GM19397 (cell line): ENCODE measurements around the gene KIF20A.
"Not testable (repeated sequence)": the region's sequence is repeated elsewhere in the genome, so short reads cannot be mapped to it uniquely, and the experiment has no call there.

Experiments used
- ATAC-seq: cut with Tn5 transposase; IDR thresholded peaks from one replicate; pipeline ENCODE4 v1.9.1; 2021; ENCODE audit warnings: mild to moderate bottlenecking, moderate library complexity; ENCODE audit not compliant: unreplicated experiment

KIF20A gene

DNA sequence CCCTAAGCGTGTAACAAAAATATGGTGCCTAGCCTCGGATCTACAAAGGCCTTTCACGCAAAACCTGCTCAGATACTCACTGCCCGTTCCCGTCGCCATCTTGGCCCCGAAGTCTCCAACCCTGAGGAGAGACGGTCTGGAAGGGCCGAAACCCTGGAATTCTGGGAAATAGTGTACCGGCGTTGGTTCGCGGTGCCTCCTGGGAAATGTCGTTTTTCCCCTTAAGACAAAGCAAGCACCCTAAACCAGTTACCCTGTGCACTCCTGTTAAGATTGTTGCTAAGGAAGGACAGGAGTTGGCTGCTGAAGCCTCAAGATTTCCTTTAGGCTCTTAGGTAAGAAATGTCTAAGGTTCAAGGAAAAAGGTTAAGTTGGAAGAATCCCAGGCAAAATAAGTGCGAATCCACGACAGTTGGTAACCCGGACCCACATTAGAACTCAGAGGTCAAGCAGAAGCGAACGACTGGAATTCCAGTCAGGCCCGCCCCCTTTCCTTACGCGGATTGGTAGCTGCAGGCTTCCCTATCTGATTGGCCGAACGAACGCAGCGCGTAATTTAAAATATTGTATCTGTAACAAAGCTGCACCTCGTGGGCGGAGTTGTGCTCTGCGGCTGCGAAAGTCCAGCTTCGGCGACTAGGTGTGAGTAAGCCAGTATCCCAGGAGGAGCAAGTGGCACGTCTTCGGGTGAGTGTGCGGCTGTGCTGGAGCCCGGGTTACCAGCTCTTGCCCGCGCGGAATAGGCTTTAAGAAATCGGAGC, at the start of gene KIF20A, which contains the start of gene BRD8:
Gene KIF20A (plus strand): TSS at position 597 of the 761 bp plus-strand sequence. CDS start 569 bp downstream, outside the sequence.
Gene BRD8 (minus strand): TSS at position 115 of the 761 bp plus-strand sequence. CDS start 16 bp downstream, at position 99.
- peak; percentile 77 for ATAC-seq

DNA sequence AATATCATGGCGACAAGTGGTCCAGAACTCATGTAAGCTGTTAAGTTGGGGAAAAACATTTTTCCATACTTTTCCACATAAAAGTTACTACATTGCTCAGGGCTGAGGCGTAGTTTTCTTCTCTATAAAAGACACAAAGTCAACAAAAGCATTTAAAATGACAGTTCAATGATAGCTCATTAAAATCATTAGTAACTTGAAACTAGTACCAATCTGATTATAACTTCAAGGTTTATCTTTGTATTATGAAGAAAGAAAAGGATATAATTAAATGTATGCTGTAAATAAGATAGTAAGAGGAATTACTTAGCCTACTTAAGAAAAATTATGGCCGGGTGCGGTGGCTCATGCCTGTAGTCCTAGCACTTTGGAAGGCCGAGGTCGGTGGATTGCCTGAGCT, 49.6 kb upstream of the KIF20A start:
- no peak for ATAC-seq

DNA sequence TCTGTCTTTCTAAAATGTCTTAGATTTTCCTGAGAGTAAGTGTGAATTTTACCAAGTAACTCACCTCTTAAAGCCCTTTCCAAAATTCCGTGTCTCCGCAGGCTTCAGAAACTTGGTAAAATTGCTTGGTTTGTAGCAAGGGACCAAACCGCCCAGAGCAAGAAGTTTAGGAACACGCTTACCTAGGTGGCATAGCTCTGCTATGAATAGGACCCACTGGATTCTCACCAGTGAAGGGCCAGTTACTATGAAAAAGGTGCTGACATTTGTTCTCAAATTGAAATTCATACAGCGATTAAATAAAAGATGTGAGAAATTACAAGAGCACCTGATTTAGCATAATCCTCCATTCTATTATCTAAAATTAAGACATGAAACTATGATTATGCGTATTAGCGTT, 46.4 kb upstream of the KIF20A start:
- ATAC-seq = no peak

DNA sequence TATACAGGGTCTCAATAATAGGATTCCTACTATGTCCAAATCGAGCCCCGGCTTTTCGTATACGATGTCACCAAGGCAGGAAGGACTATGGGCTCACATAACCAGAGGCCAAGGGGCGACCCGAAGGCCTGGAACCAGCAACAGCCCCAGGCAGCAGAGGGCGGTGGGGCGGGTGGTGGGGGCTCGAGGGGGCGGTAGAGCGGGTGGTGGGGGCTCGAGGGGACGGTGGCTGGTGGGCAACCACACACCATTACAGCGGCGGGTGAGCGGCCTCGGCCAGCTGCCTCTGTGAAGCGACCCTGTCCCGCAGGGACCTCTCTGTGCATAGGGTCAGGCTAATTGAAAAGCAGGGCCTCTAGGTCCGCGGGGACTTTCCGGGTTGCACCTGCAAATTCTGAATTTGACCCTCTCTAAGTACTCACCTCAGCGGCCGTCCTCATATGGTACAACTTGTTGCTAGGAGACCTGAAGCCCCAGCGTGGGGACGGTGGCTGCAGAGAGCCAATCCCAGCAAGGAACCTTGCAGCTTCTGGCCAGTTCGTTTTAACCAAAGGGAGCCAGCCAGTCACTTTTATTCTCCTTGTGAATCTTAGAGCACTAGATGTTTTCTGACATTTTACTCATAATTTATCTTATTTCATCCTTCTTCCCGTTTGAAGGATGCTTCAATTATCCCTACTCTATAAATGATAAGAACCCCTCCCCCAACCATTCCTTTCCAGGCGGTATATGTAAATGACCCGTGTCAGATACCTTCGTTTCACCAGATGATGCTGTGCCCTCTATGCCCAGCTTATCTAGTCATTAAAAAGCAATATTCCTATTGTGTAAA, 39.7 kb upstream of the KIF20A start, which contains the start of gene NME5:
Gene NME5 (minus strand): TSS at position 480 of the 832 bp plus-strand sequence. CDS start 648 bp downstream, outside the sequence.
- peak; percentile 67 for ATAC-seq

DNA sequence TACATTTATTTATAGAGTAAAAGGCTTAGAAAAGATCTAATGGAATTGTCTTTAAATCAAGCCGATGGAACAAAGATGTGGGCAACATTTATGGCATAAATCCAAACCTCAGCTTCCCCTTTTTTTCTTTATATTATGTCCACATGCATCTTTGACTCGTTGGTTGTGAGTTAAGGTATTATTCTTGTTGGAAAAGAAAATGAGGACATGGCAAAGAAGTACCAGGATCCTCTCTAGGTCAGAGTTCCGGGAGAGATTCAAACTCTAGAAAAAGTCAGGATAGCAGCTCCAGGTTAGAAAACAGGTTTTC, 39.2 kb upstream of the KIF20A start:
- no peak for ATAC-seq

DNA sequence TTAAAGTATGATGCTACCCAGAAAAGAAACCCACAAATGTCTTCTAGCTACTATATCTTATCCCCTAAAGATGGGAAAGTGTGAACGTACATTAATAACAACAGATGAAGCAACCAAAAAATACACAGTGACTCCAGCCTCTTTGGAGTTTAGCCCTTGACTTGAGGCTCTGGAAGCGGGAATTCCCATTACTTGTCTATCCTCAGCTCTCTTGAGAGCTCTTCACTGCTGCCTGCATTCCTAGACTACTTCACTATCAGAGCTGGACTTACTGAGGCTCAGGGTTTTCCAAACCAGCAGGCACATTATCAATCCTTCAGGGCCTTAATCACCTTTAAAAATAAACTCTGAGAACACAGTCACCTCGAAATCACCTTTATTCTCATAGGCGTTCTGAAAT, 38.6 kb upstream of the KIF20A start:
- no peak for ATAC-seq

DNA sequence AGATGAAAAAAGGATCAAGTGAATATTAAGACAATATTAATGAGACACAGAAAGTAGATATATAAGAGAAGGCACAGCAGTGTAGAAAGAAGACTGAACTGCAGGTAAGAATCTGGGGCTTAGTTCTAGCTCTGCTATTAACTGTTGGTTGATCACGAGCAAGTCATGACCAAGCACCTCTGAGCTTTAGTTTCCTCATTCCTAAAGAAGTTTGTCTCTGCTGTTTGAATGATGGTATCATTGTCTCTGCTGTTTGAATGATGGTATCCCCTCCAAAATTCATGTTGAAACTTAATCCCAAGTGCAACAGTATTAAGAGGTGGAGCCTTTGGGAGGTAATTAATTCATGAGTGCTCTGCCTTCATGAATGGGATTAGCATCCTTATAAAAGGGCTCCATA, 37.2 kb upstream of the KIF20A start:
- no peak for ATAC-seq

DNA sequence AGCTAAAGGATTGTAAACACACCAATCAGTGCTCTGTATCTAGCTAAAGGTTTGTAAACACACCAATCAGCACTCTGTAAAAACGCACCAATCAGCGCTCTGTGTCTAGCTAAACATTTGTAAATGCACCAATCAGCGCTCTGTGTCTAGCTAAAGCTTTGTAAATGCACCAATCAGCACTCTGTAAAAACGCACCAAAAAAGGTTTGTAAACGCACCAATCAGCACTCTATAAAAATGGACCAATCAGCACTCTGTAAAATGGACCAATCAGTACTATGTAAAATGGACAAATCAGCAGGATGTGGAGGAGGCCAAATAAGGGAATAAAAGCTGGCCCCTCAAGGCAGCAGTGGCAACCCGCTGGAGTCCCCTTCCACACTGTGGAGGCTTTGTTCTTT, 35.3 kb upstream of the KIF20A start:
- not testable (repeated sequence) for ATAC-seq

DNA sequence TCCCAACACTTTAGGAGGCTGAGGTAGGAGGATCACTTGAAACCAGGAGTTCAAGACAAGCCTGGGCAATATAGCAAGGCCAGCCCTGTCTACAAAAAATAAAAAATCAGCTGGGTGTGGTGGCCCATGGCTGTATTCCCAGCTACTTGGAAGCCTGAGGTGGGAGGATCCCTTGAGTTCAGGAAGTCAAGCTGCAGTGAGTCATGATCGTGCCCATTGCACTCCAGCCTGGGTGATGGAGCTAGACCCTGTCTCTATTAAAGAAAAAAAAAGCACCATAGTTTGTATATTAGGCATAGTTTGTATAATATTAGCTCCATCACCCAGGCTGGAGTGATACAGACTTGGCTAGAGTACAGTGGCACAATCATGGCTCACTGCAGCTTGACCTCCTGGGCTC, 30.1 kb upstream of the KIF20A start:
- no peak for ATAC-seq

DNA sequence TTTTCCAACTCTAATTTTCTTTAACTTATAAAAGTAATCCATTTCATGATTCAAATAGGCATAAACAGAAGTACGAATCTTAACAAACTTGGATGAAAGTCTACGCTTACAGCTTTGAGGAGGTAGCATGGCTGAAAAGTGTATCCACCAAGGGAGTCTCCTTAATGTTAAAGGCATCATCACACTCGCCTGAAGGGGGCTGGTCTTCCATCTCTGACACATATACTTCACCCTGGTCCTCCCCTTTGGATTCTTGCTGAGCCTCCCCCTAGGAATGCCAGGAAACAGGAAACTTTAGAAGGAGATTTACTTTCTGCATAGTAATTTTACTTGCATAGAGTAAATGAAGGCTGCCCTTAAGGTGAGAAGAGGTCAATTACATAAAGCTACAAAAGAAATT, 29.4 kb upstream of the KIF20A start:
- no peak for ATAC-seq

DNA sequence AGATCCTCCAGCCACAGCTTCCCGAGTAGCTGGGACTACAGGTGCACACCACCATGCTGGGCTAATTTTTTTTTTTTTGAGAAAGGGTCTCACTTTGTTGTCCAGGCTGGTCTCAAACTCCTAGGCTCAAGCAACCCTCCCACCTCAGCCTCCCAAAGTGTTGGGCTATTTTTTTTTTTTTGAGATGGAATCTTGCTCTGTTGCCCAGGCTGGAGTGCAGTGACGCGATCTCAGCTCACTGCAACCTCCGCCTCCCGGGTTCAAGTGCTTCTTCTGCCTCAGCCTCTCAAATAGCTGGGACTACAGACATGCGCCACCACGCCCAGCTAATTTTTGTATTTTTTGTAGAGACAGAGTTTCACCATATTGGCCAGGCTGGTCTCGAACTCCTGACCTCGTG, 22.9 kb upstream of the KIF20A start:
- ATAC-seq = not testable (repeated sequence)

DNA sequence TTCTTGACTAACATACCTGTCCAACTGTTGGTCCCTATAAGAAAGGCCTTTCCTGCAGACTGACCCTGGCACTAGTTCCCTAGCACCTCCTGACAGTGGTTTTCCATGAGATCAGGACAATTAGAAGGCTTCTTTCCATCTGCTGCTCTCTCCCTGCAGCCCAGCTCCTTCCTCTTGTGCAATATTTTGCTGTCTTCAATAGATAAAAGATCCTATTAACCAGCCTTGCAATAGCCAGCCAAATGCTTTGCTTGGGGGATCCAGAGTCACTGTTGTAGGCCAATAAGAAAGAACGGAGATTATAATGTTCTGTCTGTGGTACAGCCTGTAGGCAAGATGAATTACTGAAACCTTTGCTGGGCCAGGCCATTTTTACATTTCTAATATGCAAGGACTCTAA, 21.3 kb upstream of the KIF20A start:
- no peak for ATAC-seq

DNA sequence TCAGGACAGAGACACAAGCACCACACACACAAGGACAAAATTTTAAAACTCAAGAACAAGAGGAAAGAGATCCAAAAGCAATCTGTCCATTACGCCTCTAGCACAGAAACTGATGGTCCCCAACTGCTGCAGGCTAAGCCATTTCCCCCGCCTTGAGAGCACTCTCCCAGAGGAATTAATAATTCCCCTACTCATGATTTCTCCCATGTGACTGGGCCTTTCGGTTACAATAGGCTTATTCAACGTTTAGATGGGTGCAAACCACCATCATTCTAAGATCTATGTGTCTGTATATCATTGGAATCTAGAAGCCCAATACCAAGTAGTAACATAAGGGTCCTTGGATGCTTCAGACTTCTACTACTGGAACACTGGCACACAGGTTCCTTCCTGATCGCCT, 19.2 kb upstream of the KIF20A start:
- no peak for ATAC-seq

DNA sequence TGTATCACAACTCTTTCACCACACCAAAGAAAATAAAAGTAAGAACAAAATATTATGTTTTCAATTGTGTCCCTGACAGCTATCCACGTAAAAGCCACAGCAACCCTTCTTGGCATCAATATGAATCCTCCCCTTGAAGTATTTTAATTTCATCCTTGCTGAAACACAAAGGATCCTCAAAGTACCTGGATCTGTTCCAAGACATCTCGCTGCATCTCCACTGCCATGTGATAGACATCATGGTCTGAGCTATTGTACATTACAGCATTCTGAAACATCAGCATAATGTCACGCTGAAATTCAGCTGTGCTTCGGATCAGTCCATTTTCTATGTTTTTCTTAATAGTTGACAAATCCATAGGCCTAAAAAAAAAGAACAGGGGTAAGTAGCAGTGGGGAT, 18.2 kb upstream of the KIF20A start:
- ATAC-seq = no peak

DNA sequence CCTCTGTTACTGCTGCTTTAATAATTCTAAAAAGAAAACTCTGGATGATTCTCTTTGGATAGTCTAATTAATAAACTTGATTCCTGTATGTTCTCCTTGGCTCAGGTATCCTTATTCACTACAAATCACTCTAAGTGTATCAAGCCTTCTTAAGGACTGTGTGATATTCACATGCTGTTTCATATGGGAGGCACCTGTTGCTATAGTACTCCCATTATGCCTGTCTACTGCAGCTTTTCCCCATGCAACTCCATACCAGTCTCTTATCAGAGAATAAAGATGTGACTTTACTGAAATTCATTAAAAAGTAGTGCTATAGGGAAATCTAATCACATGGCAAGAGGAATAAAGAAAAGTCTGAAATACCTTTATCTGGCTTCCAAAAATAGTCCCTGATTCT, 15.2 kb upstream of the KIF20A start:
- no peak for ATAC-seq

DNA sequence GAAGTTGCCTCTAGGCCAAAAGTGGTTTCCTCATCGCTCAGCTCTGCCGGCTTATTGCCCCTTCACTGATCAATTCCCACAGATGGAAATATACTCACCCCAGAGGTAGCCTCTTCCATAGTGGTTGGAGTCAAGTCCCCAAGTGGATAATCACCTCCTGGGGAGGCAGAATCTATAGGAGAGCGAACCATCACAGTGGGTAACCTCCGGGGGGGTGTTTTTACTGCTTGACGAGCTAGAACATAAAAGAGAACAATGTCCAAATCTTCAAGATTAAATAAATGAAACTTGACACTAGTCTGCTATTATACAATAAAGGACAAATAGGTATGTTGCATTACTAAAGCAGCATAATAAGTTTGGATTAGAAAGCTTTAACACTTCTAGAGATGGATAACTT, 9.8 kb upstream of the KIF20A start:
- ATAC-seq = no peak

DNA sequence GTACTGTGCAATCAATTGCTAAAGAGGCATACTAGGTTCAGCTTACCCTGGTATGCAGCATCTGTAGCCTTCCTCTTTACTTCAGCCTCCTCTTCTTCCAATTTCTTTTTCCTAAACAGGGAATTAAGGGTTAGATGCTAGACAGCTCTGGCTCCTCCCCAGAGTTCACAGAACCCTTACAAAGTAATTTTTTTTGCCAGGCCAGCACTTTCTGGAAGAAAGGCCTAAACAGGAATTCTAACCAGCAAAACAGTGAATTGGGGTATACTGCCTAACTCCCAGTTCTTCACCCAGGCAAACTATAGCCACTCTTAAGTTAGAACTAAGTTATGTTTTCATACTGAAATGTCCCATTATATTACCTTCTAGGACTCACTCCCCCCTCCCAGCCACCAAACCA, 8.6 kb upstream of the KIF20A start:
- no peak for ATAC-seq

DNA sequence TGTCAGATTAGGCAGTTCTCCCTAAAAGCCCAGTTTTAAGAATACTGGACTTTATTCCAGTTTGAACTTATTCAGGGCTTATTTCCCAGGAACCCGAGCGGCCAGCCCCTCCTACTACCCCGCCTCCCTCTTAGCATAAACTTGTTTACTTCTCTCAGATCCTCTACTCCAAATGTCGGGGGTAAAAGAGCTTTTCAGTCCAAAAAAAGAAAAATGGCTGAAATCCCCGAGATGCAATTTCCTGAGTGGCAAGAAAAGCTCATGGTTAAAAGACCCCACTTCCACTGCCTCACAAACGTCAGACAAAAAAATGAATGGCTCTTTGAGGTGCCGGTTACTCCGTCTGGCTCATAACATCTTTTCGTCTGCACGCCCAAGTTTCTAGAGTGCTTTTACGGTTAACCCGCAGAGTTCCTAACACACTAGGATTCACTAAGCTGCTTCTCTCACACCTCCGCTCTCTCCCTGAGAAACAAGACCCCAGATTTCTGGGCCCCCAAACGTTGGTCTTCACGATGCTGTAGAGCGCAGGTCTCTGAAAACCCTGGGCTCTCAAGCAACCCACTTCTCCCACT, 884 bp upstream of the KIF20A start:
- no peak for ATAC-seq

DNA sequence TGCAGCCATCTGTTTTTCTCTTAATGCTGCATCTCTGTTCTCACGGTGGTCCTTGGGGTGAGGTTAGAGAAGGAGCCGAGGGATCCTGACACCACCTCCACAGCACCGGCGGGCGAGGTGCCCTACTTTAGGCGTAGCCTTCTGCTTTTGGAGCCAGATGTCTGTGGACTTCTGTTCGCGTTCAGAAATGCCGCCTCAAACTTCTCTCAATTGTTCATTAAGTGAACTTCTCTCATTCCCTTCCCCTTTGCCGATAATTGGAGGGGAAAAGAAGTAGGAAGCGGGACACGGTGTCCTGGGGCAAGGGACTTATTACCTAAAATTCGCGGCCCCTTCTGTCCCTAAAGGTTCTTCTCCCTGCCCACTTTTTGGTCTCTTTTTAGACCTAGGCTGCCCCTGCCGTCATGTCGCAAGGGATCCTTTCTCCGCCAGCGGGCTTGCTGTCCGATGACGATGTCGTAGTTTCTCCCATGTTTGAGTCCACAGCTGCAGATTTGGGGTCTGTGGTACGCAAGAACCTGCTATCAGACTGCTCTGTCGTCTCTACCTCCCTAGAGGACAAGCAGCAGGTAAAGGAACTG, 455 bp downstream of the KIF20A start:
- ATAC-seq = no peak

DNA sequence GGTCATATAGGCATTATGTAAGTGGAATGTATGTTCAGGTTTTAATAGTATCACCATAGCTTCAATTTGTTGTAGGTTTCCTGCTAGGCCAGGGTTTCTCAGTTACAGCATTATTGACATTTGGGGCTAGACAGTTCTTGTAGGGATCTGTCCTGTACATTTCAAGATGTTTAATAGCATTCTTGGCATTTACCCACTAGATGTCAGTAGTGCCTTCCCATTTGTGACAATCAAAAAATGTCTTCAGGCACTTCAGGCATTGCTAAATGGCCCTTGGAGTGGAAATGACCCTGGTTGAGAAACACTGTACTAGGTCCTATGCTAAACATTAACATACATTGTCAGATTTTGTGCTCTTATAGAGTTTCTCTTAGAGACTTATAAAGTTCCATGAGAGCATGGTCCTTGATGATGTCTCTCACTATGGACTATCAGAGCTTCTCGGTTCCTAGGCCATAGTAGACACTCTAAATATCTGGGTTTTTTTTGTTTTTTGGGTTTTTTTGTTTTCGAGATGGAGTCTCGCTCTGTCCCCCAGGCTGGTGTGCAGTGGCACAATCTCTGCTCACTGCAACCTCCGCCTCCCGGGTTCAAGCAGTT, 1.4 kb downstream of the KIF20A start:
- no peak for ATAC-seq

DNA sequence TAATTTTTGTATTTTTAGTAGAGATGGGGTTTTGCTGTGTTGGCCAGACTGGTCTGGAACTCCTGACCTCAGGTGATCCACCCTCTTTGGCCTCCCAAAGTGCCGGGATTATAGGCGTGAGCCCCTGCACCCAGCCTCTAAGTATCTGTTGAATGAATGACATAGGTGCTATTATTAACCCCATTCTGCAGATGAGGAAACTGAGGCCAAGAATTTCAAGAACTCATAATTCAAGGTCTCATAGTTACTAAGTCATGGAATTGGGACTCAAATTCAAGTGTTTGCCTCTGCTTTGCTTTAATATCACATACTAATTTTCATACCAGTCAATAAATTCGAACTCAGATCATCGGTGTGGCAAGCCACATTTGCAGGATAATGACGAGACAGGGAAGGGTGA, 1.9 kb downstream of the KIF20A start:
- no peak for ATAC-seq
